ENCODE measurements around the gene PKDREJ. TPM values are rescaled to one million over a fixed set of nuclear protein-coding genes. Genes with fewer than 3 reads are reported as not detected.

PKDREJ gene
- polyA plus RNA-seq, 1 donor from 2014 or later: not detected

DNA sequence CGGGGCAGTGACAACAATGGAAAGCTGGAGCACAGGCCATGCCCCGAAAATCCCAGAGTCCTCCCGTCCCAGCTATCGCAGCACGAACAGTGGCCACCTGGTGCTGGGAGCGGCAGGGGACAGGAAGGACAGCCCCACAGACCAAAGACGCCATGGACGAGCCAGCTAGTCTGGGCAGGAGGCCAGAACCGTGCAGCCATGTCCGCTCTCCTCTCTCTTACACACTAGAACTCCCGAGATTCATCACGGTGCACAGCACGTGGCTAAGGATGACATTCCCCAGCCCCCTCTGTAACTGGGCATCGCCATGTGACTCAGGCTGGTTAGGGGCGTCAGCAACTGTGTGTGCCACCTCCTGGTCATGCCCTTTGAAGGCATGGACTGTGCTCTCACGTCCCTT lies 17.6 kb downstream of the PKDREJ start:
- H3K36me3 ChIP-seq (ENCODE audit: insufficient read depth, low read length): no peaks in the 10 kb centered on the region
- no peaks in the 10 kb centered on the region for H3K79me2 ChIP-seq (replicated peaks; ENCODE audit: insufficient read depth, low read length)
- H3K9me2 ChIP-seq (ENCODE audit: insufficient read depth, low read length): no peaks in the 10 kb centered on the region
- H3K27me3 ChIP-seq (ENCODE audit: insufficient read depth, low read depth, low read length): no peaks in the 10 kb centered on the region
- no peak overlapping the region for H3K9ac ChIP-seq (ENCODE audit: low read length)
- H4K20me1 ChIP-seq (ENCODE audit: insufficient read depth): no peaks in the 10 kb centered on the region
- no peak overlapping the region for H3K27ac ChIP-seq (ENCODE audit: low read length)
- H3K4me2 ChIP-seq (ENCODE audit: low read length): no peak overlapping the region
- no peak overlapping the region for H3K4me3 ChIP-seq (ENCODE audit: low read length)
- TF ChIP-seq SMC3 (conservative IDR thresholded peaks at IDR 0.05; ENCODE audit: poor library complexity): no peak
- TF ChIP-seq, protein P1, sequence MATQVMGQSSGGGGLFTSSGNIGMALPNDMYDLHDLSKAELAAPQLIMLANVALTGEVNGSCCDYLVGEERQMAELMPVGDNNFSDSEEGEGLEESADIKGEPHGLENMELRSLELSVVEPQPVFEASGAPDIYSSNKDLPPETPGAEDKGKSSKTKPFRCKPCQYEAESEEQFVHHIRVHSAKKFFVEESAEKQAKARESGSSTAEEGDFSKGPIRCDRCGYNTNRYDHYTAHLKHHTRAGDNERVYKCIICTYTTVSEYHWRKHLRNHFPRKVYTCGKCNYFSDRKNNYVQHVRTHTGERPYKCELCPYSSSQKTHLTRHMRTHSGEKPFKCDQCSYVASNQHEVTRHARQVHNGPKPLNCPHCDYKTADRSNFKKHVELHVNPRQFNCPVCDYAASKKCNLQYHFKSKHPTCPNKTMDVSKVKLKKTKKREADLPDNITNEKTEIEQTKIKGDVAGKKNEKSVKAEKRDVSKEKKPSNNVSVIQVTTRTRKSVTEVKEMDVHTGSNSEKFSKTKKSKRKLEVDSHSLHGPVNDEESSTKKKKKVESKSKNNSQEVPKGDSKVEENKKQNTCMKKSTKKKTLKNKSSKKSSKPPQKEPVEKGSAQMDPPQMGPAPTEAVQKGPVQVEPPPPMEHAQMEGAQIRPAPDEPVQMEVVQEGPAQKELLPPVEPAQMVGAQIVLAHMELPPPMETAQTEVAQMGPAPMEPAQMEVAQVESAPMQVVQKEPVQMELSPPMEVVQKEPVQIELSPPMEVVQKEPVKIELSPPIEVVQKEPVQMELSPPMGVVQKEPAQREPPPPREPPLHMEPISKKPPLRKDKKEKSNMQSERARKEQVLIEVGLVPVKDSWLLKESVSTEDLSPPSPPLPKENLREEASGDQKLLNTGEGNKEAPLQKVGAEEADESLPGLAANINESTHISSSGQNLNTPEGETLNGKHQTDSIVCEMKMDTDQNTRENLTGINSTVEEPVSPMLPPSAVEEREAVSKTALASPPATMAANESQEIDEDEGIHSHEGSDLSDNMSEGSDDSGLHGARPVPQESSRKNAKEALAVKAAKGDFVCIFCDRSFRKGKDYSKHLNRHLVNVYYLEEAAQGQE (IDR thresholded peaks at IDR 0.05; ENCODE audit: borderline replicate concordance): no peak
- no peak for TF ChIP-seq RAD21 (conservative IDR thresholded peaks at IDR 0.05)
- TF ChIP-seq POLR2AphosphoS5 (IDR thresholded peaks at IDR 0.05): no peak
- no peak for TF ChIP-seq EP300 (conservative IDR thresholded peaks at IDR 0.05; ENCODE audit: poor library complexity, severe bottlenecking)
- TF ChIP-seq, protein P2, sequence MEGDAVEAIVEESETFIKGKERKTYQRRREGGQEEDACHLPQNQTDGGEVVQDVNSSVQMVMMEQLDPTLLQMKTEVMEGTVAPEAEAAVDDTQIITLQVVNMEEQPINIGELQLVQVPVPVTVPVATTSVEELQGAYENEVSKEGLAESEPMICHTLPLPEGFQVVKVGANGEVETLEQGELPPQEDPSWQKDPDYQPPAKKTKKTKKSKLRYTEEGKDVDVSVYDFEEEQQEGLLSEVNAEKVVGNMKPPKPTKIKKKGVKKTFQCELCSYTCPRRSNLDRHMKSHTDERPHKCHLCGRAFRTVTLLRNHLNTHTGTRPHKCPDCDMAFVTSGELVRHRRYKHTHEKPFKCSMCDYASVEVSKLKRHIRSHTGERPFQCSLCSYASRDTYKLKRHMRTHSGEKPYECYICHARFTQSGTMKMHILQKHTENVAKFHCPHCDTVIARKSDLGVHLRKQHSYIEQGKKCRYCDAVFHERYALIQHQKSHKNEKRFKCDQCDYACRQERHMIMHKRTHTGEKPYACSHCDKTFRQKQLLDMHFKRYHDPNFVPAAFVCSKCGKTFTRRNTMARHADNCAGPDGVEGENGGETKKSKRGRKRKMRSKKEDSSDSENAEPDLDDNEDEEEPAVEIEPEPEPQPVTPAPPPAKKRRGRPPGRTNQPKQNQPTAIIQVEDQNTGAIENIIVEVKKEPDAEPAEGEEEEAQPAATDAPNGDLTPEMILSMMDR (IDR thresholded peaks at IDR 0.05; ENCODE audit: poor library complexity, severe bottlenecking): no peak
- TF ChIP-seq TAF1 (IDR thresholded peaks at IDR 0.05; ENCODE audit: low read depth): no peak
- no peak for TF ChIP-seq EZH2 (IDR thresholded peaks at IDR 0.05; ENCODE audit: borderline replicate concordance, insufficient read depth, low read length, poor library complexity, severe bottlenecking)
- TF ChIP-seq MXI1 (conservative IDR thresholded peaks at IDR 0.05; ENCODE audit: poor library complexity, severe bottlenecking): no peak
- H3K9me3 ChIP-seq (ENCODE audit: low read length): no peaks in the 10 kb centered on the region
- no peaks in the 10 kb centered on the region for H3F3A ChIP-seq (ENCODE audit: insufficient read depth, low read length, poor library complexity, severe bottlenecking)
- H2AFZ ChIP-seq (ENCODE audit: low read depth, low read length): no peak overlapping the region

DNA sequence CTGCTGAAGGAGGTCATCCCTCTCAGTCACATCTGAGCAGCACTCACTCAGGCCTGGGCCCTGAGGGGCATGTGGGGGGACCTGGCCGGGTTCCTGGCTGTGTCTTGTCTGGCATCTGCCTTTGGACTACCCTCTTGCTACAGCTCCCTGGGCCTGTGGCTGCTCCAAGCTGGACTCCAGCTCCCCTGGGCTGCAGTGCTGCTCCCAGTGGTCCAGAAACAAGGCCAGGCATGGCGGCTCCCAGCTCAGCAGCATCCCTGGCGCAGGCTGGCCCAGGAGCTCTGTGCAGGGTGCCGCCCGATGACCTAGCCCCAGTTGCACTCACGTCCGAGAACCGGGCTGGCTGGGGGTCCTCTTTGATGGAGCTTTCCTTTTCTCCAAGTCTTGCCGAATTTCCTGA lies 18.4 kb downstream of the PKDREJ start:
- H3K27ac ChIP-seq (ENCODE audit: low read length): no peak overlapping the region
- H3K4me3 ChIP-seq (ENCODE audit: low read length): no peak overlapping the region
- no peak overlapping the region for H3K9ac ChIP-seq (ENCODE audit: low read length)
- no peak overlapping the region for H2AFZ ChIP-seq (ENCODE audit: low read depth, low read length)
- no peaks in the 10 kb centered on the region for H3K79me2 ChIP-seq (replicated peaks; ENCODE audit: insufficient read depth, low read length)
- H3F3A ChIP-seq (ENCODE audit: insufficient read depth, low read length, poor library complexity, severe bottlenecking): no peaks in the 10 kb centered on the region
- H3K27me3 ChIP-seq (ENCODE audit: insufficient read depth, low read depth, low read length): no peaks in the 10 kb centered on the region
- no peaks in the 10 kb centered on the region for H3K9me2 ChIP-seq (ENCODE audit: insufficient read depth, low read length)
- TF ChIP-seq RAD21 (conservative IDR thresholded peaks at IDR 0.05) (no peak), MXI1 (conservative IDR thresholded peaks at IDR 0.05; ENCODE audit: poor library complexity, severe bottlenecking) (no peak), EP300 (conservative IDR thresholded peaks at IDR 0.05; ENCODE audit: poor library complexity, severe bottlenecking) (no peak), SMC3 (conservative IDR thresholded peaks at IDR 0.05; ENCODE audit: poor library complexity) (no peak), EZH2 (IDR thresholded peaks at IDR 0.05; ENCODE audit: borderline replicate concordance, insufficient read depth, low read length, poor library complexity, severe bottlenecking) (no peak), POLR2AphosphoS5 (IDR thresholded peaks at IDR 0.05) (no peak), TAF1 (IDR thresholded peaks at IDR 0.05; ENCODE audit: low read depth) (no peak)
- TF ChIP-seq, protein P2 (IDR thresholded peaks at IDR 0.05; ENCODE audit: poor library complexity, severe bottlenecking): no peak
- TF ChIP-seq, protein P1 (IDR thresholded peaks at IDR 0.05; ENCODE audit: borderline replicate concordance): no peak
- no peaks in the 10 kb centered on the region for H4K20me1 ChIP-seq (ENCODE audit: insufficient read depth)
- H3K4me2 ChIP-seq (ENCODE audit: low read length): no peak overlapping the region
- H3K36me3 ChIP-seq (ENCODE audit: insufficient read depth, low read length): no peaks in the 10 kb centered on the region
- no peaks in the 10 kb centered on the region for H3K9me3 ChIP-seq (ENCODE audit: low read length)
